Kasumi-1 (cell line): ENCODE results near the gene SIAH3.

Source experiments
- DNase-seq, 2 experiments: peaks; one replicate each; lab custom pipeline; 2025; lab: John Stamatoyannopoulos, UW

SIAH3 gene

DNA sequence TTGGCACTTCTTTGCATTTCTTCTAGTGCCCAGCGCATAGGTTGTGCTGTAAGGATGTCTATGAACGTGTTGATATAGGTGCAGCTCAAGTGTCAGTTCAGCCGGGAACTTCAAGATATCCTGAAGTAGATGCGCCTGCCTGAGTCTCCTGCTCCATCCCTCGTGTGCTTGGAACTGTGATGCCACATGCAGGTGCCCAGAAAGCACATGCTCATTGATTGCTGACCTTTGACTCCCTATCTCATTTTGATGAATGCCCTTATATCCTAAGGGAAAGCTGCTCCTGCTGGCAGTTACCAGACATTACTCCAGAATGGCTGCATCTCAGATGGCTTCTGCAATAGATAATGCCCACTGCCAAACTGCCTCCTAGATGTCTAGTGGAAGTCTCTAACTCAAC, 108.6 kb downstream of the SIAH3 start:
- no peak for DNase-seq

DNA sequence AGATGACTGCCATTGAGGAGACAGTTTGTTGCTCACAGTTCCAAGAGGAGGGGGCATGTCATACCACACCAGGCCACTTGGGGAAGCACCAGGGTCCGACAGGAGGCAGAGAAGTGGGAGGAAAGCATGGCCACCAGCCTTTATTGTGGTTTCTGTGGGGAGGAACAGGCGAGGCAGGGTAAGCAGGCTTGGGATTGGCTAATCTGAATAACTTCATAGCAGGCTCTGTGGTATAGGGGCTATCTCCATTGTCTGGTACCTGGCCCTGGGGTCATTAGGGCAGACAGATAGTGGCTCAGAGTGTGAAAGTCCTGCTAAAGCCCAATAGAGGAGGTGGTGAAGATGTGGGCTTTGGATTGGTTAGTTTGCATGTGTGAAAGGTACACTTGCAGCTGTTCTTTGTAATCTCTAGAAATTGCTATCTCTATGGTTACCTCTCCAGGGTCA, 114.0 kb downstream of the SIAH3 start:
- DNase-seq = peak in 1 of 2 experiments; percentile 6

DNA sequence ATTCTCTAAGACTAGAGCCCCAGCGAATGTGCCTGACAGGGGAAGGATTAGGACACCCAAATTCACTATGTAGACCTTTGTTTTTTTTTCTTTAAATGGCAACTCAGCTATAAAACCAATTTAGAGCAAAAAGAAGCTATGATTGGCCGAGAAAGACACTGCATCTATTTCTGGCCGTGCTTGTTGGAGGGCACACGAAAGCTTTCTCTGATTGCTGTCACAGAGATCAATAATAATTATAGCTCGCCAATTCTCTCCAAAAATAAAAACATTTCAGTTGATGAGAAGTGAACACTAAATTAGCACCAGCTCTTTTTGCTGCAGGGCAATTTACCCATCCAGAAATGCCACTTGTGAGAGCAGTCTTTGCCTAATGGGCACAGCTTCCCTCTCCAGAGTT, 118.2 kb downstream of the SIAH3 start:
- DNase-seq = no peak

DNA sequence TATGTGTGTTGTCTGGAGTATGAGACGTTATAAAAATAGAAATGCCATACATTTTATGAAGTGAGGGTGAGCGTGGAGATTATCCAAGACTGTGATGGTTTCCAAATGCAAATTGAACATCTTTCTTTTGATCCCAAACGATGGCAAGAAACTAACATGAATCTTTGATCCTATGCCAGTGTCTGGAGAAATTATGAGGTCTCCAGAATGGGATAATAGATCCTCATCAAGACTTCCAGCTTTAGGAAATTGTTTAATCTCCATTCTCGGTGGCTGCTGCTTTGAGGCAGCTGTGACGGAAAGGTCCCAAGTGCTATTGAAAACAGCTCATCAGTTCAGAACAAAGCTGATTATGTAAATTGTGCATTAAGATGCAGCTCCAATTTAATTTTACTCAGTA, 118.6 kb downstream of the SIAH3 start:
- no peak for DNase-seq

DNA sequence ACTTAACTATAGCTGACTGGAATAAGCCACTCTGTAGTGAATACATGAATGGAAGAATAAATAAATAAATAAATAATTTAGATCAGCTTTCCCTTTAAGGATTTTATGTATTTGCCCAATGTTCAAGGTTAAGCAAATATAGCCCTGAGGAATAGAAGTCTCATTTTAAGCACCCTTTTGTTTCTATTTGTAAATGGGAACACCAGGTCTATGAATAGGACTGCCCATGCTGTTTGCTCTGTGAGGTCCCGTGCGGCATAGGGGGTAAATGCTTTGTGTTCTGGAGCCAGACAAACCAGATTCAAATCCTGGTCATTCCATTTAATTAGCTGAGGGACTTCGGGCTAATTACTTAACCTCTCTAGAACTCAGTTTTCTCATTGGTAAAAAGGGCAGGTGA, 120.1 kb downstream of the SIAH3 start:
- DNase-seq = no peak

DNA sequence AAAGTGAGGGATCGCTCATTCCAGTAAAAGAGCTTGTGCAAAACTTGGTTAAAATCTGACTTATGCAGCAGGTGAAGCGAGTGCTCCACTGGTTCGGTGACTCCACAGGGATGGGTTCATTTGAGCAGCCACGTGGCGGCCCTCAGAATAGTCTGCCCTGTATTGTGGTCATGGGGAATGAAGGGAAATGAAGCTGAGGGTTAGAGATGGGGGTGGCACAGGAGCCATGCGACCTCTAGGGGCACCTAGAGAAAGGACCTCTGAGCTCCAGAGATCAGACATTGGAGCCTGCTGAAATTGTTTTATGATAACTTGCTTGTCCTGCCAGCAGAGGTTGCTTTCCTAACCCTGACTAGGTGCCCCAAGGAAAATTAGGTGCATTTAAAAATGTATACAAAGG, 122.8 kb downstream of the SIAH3 start:
- DNase-seq = peak; percentile 51 to 79
